GM13977 (cell line): Measurements from ENCODE around the gene PPP3R2.

Source experiments
- DNase-seq: peaks from one replicate; pipeline ENCODE4 v3.0.0; 2012; ENCODE audit warnings: low spot score
- CTCF ChIP-seq: IDR thresholded peaks from 2 replicates; pipeline ENCODE4 v1.5.1; 2012; ENCODE audit warnings: mild to moderate bottlenecking, control low read depth; ENCODE audit not compliant: insufficient read depth; ENCODE audit errors: extremely low read depth, missing control alignments
- in situ Hi-C: fragments of 300-500 bp; cut with MboI; formaldehyde crosslinking; loops from one replicate; pipeline ENCODE4 v1.12.0; 2022; ENCODE audit warnings: low sequenced_read_pairs, low pct_unique_long_range_greater_than_20kb, mixed read lengths, inconsistent platforms; ENCODE audit not compliant: unreplicated experiment

The PPP3R2 gene

GRCh38 chr9:101618698-101619097, 23.9 kb upstream of the PPP3R2 start:
- in situ Hi-C loops = no loop called here
- no peak for DNase-seq
- TF ChIP-seq CTCF = no peak

DNA sequence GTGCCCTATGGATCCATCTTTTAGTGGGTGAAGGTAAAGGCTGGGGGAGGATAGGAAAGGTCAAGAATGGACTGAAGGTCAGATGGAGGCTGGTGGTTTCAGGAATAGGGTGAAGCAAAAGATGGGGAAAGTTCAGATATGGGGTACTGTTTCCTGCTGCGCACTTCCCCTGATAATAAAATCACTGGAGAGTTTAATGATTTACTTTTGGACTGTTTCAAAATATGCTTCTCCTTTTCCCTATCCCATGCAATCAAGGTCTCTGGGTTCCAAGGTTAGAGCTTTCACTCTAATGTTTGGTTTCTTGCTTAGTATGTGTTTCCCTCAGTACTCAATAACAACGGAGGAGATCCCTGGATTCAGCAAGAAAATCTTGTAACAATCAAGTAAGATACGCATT, 10.8 kb upstream of the PPP3R2 start:
- TF ChIP-seq CTCF = no peak
- DNase-seq = no peak
- in situ Hi-C loops = no loop called here

DNA sequence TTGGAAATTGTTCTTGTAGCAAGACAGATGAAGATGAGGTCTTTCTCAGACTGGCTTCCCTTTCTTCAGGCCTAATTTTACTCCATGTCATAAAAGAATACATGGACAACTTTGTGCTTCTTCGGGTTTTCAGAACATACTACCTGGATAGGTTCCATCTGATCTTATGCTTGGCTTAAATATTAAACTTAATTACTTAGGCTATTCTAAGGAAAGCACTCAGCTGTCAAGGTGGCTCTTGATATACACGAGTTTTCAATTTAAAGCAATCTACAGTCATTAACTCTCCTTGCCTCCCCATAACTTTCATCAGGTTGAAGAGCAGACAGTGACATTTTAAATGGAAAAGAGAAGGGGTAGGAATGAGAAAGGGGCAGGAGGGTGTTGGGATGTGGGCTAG, 9.5 kb upstream of the PPP3R2 start:
- in situ Hi-C loops = no loop called here
- no peak for TF ChIP-seq CTCF

GRCh38 chr9:101601904-101602765, 7.4 kb upstream of the PPP3R2 start:
- DNase-seq = peak; percentile 50
- peak; percentile 62 for TF ChIP-seq CTCF

More for the DNA sequence above, 9.5 kb upstream of the PPP3R2 start:
- no peak for DNase-seq

DNA sequence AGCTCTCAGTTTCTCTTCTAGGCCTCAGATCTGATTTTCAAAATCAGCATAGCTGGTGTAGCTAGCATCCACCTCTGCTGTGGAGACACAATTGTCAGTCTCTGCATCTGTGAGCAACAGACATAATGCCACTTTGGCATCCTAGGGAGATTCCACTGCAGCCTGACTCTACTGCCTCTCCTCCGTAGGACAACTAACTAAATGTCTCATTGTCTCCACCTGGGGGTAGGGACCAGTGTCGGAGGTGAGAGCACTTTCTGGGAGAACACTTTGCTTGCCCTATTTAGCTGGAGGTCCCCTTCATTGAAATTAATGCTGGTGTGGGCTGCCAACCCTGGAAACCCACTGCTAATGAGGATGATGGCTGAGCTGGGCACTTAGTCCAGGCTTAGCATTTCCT, 1.4 kb downstream of the PPP3R2 start:
- TF ChIP-seq CTCF = no peak
- DNase-seq = no peak
- in situ Hi-C loops = no loop called here

More at GRCh38 chr9:101601904-101602765, 7.4 kb upstream of the PPP3R2 start:
- in situ Hi-C loops = no loop called here

- in situ Hi-C loops = no loop called here
- no peak for DNase-seq
- TF ChIP-seq CTCF = no peak
Measured at GRCh38 chr9:101592788-101593187, 2.0 kb downstream of the PPP3R2 start.
